OCI-LY1 (cell line): ENCODE measurements around the gene KCNMA1.

Experiments used
- H2AFZ ChIP-seq: fragments of 200-600 bp; sonication (generic), shearing (Covaris generic); 2 replicates; pipeline ENCODE4 v1.6.0; 2014; ENCODE audit warnings: antibody characterized with exemption, mild to moderate bottlenecking, low read length
- H3F3A ChIP-seq: fragments of 200-600 bp; sonication (generic), shearing (Covaris generic); 2 replicates; pipeline ENCODE4 v1.6.0; 2014; ENCODE audit warnings: mild to moderate bottlenecking, antibody characterized with exemption, low read length, moderate library complexity; ENCODE audit not compliant: insufficient read depth
- H3K27ac ChIP-seq: fragments of 200-600 bp; sonication (generic); 2 replicates; pipeline ENCODE4 v1.5.1; 2014; ENCODE audit warnings: low read length, mixed run types, mild to moderate bottlenecking, low read depth; ENCODE audit not compliant: poor library complexity, severe bottlenecking
- H3K27me3 ChIP-seq: fragments of 200-600 bp; sonication (generic); 2 replicates; pipeline ENCODE4 v1.6.0; 2014; ENCODE audit warnings: antibody characterized with exemption, mild to moderate bottlenecking, low read length, moderate library complexity; ENCODE audit not compliant: insufficient read depth
- H3K36me3 ChIP-seq: fragments of 200-600 bp; sonication (generic); 2 replicates; pipeline ENCODE4 v1.6.1; 2014; ENCODE audit warnings: mild to moderate bottlenecking, antibody characterized with exemption, low read length, moderate library complexity, mixed read lengths; ENCODE audit not compliant: insufficient read depth
- H3K4me1 ChIP-seq: fragments of 200-600 bp; sonication (generic); 2 replicates; pipeline ENCODE4 v1.5.1; 2014; ENCODE audit warnings: mild to moderate bottlenecking, low read length, moderate library complexity; ENCODE audit not compliant: insufficient read depth, severe bottlenecking
- H3K4me2 ChIP-seq: fragments of 200-600 bp; sonication (generic), shearing (Covaris generic); 2 replicates; pipeline ENCODE4 v1.6.1; 2014; ENCODE audit warnings: low read length
- H3K4me3 ChIP-seq: fragments of 200-600 bp; sonication (generic); 2 replicates; pipeline ENCODE4 v1.5.1; 2014; ENCODE audit warnings: low read length, low read depth, mild to moderate bottlenecking, mixed read lengths; ENCODE audit not compliant: poor library complexity, severe bottlenecking
- H3K79me2 ChIP-seq: fragments of 200-600 bp; shearing (Covaris generic); 2 replicates; pipeline ENCODE4 v1.6.1; 2016; ENCODE audit warnings: mixed run types, low read length, mixed read lengths; ENCODE audit not compliant: insufficient read depth
- H3K9ac ChIP-seq: fragments of 200-600 bp; sonication (generic), shearing (Covaris generic); 2 replicates; pipeline ENCODE4 v1.6.1; 2014; ENCODE audit warnings: mild to moderate bottlenecking, low read length, mixed read lengths
- H3K9me2 ChIP-seq: fragments of 200-600 bp; sonication (generic), shearing (Covaris generic); 2 replicates; pipeline ENCODE4 v1.6.1; 2014; ENCODE audit warnings: low read depth, mild to moderate bottlenecking, low read length, mixed read lengths
- H3K9me3 ChIP-seq: fragments of 200-600 bp; shearing (Covaris generic); 2 replicates; pipeline ENCODE4 v1.6.1; 2014; ENCODE audit warnings: low read length, mixed read lengths
- H4K20me1 ChIP-seq: fragments of 200-600 bp; sonication (generic), shearing (Covaris generic); 2 replicates; pipeline ENCODE4 v1.6.0; 2016; ENCODE audit warnings: mild to moderate bottlenecking, low read length; ENCODE audit not compliant: insufficient read depth
- EZH2 ChIP-seq: fragments of 200-600 bp; sonication (generic), shearing (Covaris generic); IDR thresholded peaks from 2 replicates; pipeline ENCODE4 v1.8.0; 2017; ENCODE audit warnings: borderline replicate concordance, mixed run types, mild to moderate bottlenecking, antibody characterized with exemption, low read length, moderate library complexity, mixed read lengths
- TF ChIP-seq, protein P1 (sequence below): fragments of 200-600 bp; sonication (generic), shearing (Covaris generic); IDR thresholded peaks from 2 replicates; pipeline ENCODE4 v1.5.1; 2017; ENCODE audit warnings: mild to moderate bottlenecking, antibody characterized with exemption, low read length, moderate library complexity, mixed read lengths

The KCNMA1 gene

DNA sequence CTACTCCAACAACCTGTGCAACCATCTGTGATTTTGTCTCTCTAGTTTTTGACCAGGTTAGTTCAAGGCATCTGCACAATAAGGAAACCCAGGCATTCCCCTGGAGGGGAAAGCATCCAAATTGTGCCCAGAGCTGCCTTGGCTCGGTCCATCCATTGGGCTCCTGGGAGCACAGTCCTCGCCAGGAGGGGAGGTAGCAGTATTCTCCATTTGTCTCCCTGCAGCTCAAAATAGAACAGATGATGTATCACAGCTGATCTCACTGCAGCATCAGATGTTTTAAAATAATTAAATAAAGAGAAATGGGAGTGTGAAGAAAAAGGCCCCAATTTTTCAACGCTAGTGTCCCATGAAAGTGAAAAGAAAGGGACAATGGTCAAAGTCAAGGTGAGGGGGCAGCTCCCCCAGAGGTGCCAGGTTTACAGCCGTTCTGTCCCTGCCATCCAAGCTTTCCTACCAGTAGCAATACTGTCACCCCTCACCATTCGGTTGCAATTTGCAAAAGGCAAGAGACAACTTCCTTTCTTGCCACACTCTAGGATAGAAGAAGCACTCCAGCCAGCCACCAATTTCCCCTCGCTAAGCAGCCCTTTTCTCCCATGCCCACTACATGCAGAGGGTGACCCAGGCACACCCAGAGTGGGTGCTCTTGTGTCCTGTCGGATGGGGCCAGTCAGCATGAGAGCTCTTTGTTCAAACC is 43.7 kb downstream of the KCNMA1 start:
- Histone ChIP-seq H2AFZ (no peak overlapping the region), H3K9me3 (no peaks in the 10 kb centered on the region), H3K27me3 (no peaks in the 10 kb centered on the region), H3K9me2 (no peaks in the 10 kb centered on the region), H3K9ac (no peak overlapping the region), H3K36me3 (no peaks in the 10 kb centered on the region), H4K20me1 (no peaks in the 10 kb centered on the region), H3K4me1 (no peaks in the 10 kb centered on the region), H3K4me3 (no peak overlapping the region), H3F3A (no peaks in the 10 kb centered on the region), H3K79me2 (no peaks in the 10 kb centered on the region), H3K27ac (no peak overlapping the region), H3K4me2 (no peak overlapping the region)
- TF ChIP-seq EZH2, result no peak
- TF ChIP-seq, protein P1, sequence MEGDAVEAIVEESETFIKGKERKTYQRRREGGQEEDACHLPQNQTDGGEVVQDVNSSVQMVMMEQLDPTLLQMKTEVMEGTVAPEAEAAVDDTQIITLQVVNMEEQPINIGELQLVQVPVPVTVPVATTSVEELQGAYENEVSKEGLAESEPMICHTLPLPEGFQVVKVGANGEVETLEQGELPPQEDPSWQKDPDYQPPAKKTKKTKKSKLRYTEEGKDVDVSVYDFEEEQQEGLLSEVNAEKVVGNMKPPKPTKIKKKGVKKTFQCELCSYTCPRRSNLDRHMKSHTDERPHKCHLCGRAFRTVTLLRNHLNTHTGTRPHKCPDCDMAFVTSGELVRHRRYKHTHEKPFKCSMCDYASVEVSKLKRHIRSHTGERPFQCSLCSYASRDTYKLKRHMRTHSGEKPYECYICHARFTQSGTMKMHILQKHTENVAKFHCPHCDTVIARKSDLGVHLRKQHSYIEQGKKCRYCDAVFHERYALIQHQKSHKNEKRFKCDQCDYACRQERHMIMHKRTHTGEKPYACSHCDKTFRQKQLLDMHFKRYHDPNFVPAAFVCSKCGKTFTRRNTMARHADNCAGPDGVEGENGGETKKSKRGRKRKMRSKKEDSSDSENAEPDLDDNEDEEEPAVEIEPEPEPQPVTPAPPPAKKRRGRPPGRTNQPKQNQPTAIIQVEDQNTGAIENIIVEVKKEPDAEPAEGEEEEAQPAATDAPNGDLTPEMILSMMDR, result no peak

DNA sequence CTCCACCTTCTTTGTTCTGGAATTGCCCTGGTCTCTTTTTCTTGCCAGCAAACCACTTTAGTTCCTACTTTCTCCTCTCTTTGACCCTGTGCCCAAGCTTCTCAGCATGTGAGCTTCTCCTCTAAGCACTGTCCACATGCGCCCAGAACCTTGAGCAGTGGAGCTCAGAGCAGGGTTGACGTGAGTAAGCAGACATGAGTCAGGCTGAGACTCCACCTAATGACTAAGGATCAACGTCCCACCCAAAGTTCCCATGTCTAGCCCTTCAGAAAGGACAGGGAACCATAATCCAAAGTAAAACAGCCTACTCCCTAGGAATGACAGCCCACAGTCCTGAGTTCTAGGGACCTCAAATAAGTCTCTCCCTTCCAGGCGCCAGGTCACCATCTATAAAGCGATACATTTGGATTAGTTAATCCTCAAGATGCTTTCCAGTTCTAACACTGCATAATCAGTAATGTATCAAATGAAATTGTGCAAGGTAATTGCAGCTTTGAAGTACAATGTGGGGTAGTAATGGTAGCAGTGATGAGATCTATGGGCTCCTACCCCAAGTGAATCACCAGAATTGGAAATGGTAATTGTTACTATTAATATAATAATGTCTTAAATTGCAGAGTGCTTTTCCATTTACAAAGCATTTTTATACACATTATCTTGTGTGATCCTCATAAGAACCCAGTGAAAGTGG is 44.5 kb downstream of the KCNMA1 start:
- Histone ChIP-seq H3K27me3 (no peaks in the 10 kb centered on the region), H4K20me1 (no peaks in the 10 kb centered on the region), H3K79me2 (no peaks in the 10 kb centered on the region), H3K9ac (no peak overlapping the region), H2AFZ (no peak overlapping the region), H3K9me3 (no peaks in the 10 kb centered on the region), H3K4me3 (no peak overlapping the region), H3K27ac (no peak overlapping the region), H3K4me2 (no peak overlapping the region), H3F3A (no peaks in the 10 kb centered on the region), H3K36me3 (no peaks in the 10 kb centered on the region), H3K9me2 (no peaks in the 10 kb centered on the region), H3K4me1 (no peaks in the 10 kb centered on the region)
- TF ChIP-seq EZH2, result no peak
- TF ChIP-seq, protein P1, result no peak

DNA sequence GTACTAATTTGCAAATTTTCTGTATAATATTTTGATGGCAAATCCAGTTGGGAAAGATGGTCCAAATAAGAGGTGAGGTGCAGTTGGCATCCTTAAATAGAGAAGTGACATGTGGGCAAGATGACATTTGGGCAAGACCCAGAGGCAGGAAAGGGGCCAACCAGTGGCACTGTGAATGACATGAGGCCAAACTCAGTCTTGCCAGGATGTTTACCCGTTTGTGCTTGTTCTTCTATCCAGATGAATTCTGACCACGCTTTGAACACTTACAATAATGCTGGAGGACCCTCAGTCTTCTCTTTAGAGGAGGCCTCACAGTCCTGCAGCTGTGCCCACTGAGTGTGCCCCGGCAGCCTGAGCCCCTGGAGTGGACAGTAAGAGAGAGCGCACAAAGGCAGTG is 45.1 kb downstream of the KCNMA1 start:
- Histone ChIP-seq H3K9ac (no peak overlapping the region), H4K20me1 (no peaks in the 10 kb centered on the region), H2AFZ (no peak overlapping the region), H3K9me2 (no peaks in the 10 kb centered on the region), H3K4me1 (no peaks in the 10 kb centered on the region), H3K79me2 (no peaks in the 10 kb centered on the region), H3K4me3 (no peak overlapping the region), H3F3A (no peaks in the 10 kb centered on the region), H3K27me3 (no peaks in the 10 kb centered on the region), H3K4me2 (no peak overlapping the region), H3K9me3 (no peaks in the 10 kb centered on the region), H3K27ac (no peak overlapping the region), H3K36me3 (no peaks in the 10 kb centered on the region)
- TF ChIP-seq, protein P1, result no peak
- TF ChIP-seq EZH2, result no peak
